A549 (cell line): Measurements from ENCODE around the gene ADH1A. TPM values are rescaled to one million over a fixed set of nuclear protein-coding genes. Genes with fewer than 3 reads are reported as not detected.

Experiments used
- ATAC-seq, 2 experiments: fragments of 200-7000 bp in 1 of 2; fragments of >200 bp in 1 of 2; cut with Nextera tagmentation in 1 of 2; cut with Tn5 transposase in 1 of 2; 3 replicates each; pipeline versions ENCODE4 v1.8.0 to v1.9.1; 2018 to 2020; ENCODE audit warnings: mild to moderate bottlenecking in 1 of 2, moderate library complexity in 1 of 2
- CTCF ChIA-PET: fragments of 300-600 bp; sonication (Branson Sonifier 250); formaldehyde crosslinking; extraction: SDS; loops from one replicate; lab custom pipeline; 2021; ENCODE audit warnings: antibody characterized with exemption, inconsistent platforms; lab: Yijun Ruan, JAX
- POLR2A ChIA-PET: fragments of 350-600 bp; formaldehyde crosslinking; extraction: SDS; loops from one replicate; lab custom pipeline; 2021; ENCODE audit warnings: antibody characterized with exemption, inconsistent platforms; lab: Yijun Ruan, JAX
- DNase-seq, 2 experiments: peaks; one replicate each; pipeline versions ENCODE4 v3.0.0 to v3.0.0-alpha.2; 2011 to 2016; ENCODE audit warnings: low read depth in 1 of 2, low spot score in 1 of 2
- FAIRE-seq: peaks from 2 replicates; lab custom pipeline; 2011; peaks lifted over from hg19 to GRCh38; lab: Jason Lieb, UNC
- H3K27ac ChIP-seq, 2 experiments: fragments of >200 bp; sonication (Bioruptor Twin); formaldehyde crosslinking; 3 replicates each; pipeline ENCODE4 v1.5.1; 2016 to 2017
- H3K4me1 ChIP-seq: fragments of >200 bp; sonication (Bioruptor Twin); formaldehyde crosslinking; 3 replicates; pipeline ENCODE4 v1.6.1; 2016
- H3K4me2 ChIP-seq: fragments of >200 bp; sonication (Bioruptor Twin); formaldehyde crosslinking; 3 replicates; pipeline ENCODE4 v1.6.1; 2016
- H3K4me3 ChIP-seq: fragments of >200 bp; sonication (Bioruptor Twin); formaldehyde crosslinking; 3 replicates; pipeline ENCODE4 v1.5.1; 2016
- H3K9me3 ChIP-seq: fragments of >200 bp; sonication (Bioruptor Twin); formaldehyde crosslinking; 3 replicates; pipeline ENCODE4 v1.6.1; 2016
- BHLHE40 ChIP-seq: IDR thresholded peaks from 2 replicates; pipeline ENCODE4 v1.6.1; 2012; ENCODE audit warnings: low read depth, low read length, inconsistent platforms
- CBX8 ChIP-seq: fragments of 200-600 bp; sonication (generic); IDR thresholded peaks from 2 replicates; pipeline ENCODE4 v1.6.1; 2016
- CHD2 ChIP-seq: fragments of 150-350 bp; IDR thresholded peaks from 2 replicates; pipeline ENCODE4 v1.6.1; 2014; ENCODE audit warnings: low read length; ENCODE audit not compliant: partially characterized antibody
- CHD4 ChIP-seq: fragments of 200-600 bp; sonication (generic); IDR thresholded peaks from 2 replicates; pipeline ENCODE4 v1.6.1; 2016; ENCODE audit warnings: antibody characterized with exemption, mild to moderate bottlenecking, borderline replicate concordance
- EHMT2 ChIP-seq: fragments of 200-600 bp; sonication (generic); IDR thresholded peaks from 2 replicates; pipeline ENCODE4 v1.6.1; 2016; ENCODE audit warnings: antibody characterized with exemption, low read depth, mild to moderate bottlenecking, moderate library complexity
- EP300 ChIP-seq, 2 experiments: fragments of >200 bp; sonication (Bioruptor Twin); formaldehyde crosslinking; IDR thresholded peaks; 2 replicates in 1 of 2; 3 replicates in 1 of 2; pipeline ENCODE4 v1.6.1; 2016 to 2017
- FOSL2 ChIP-seq, 2 experiments: fragments of 450-650 bp in 1 of 2; fragments of >200 bp in 1 of 2; sonication (Bioruptor Twin) in 1 of 2; formaldehyde crosslinking; IDR thresholded peaks; 2 replicates each; pipeline versions ENCODE4 v1.5.0 to v1.6.1; 2016 to 2020; ENCODE audit warnings: mild to moderate bottlenecking in 1 of 2, moderate library complexity in 1 of 2
- FOXS1 ChIP-seq: fragments of 250-450 bp; sonication (Bioruptor Pico); IDR thresholded peaks from 2 replicates; pipeline ENCODE4 v1.5.0; 2020; ENCODE audit warnings: mild to moderate bottlenecking, moderate library complexity
- HOXB5 ChIP-seq: fragments of 250-450 bp; sonication (Bioruptor Pico); IDR thresholded peaks from 2 replicates; pipeline ENCODE4 v1.5.0; 2020; ENCODE audit warnings: mild to moderate bottlenecking, moderate library complexity
- JUN ChIP-seq, 2 experiments: fragments of >200 bp; sonication (Bioruptor Twin); formaldehyde crosslinking; IDR thresholded peaks; 2 replicates in 1 of 2; 3 replicates in 1 of 2; pipeline ENCODE4 v1.6.1; 2016 to 2017
- JUNB ChIP-seq: fragments of >200 bp; sonication (Bioruptor Twin); formaldehyde crosslinking; IDR thresholded peaks from 2 replicates; pipeline ENCODE4 v1.6.1; 2016
- KDM1A ChIP-seq: fragments of 200-600 bp; sonication (generic); IDR thresholded peaks from 2 replicates; pipeline ENCODE4 v1.6.1; 2016; ENCODE audit warnings: low read depth, mild to moderate bottlenecking
- KDM5A ChIP-seq: fragments of 200-600 bp; sonication (generic); IDR thresholded peaks from 2 replicates; pipeline ENCODE4 v1.6.1; 2016; ENCODE audit warnings: antibody characterized with exemption, mild to moderate bottlenecking
- MAFK ChIP-seq: fragments of 450-650 bp; IDR thresholded peaks from 2 replicates; pipeline ENCODE4 v1.6.1; 2014; ENCODE audit not compliant: partially characterized antibody
- NFE2L2 ChIP-seq: fragments of 150-350 bp; conservative IDR thresholded peaks from 2 replicates; pipeline ENCODE4 v1.6.1; 2014; ENCODE audit warnings: low read length
- POLR2A ChIP-seq: IDR thresholded peaks from 2 replicates; pipeline ENCODE4 v1.6.1; 2012; ENCODE audit warnings: mild to moderate bottlenecking, low read length
- POLR2AphosphoS2 ChIP-seq: conservative IDR thresholded peaks from 2 replicates; pipeline ENCODE4 v1.6.1; 2012; ENCODE audit warnings: low read length, improper control_type of control experiment, inconsistent platforms
- RAD21 ChIP-seq, 2 experiments: fragments of >200 bp in 1 of 2; sonication (Bioruptor Twin) in 1 of 2; formaldehyde crosslinking in 1 of 2; IDR thresholded peaks in 1 of 2; conservative IDR thresholded peaks in 1 of 2; 2 replicates in 1 of 2; 3 replicates in 1 of 2; pipeline ENCODE4 v1.6.1; 2012 to 2018; ENCODE audit warnings: inconsistent platforms in 1 of 2
- RCOR1 ChIP-seq: fragments of 150-350 bp; IDR thresholded peaks from 2 replicates; pipeline ENCODE4 v1.6.1; 2014; ENCODE audit warnings: antibody characterized with exemption, low read length, low read depth
- RNF2 ChIP-seq: fragments of 200-600 bp; sonication (generic); IDR thresholded peaks from 2 replicates; pipeline ENCODE4 v1.6.1; 2016; ENCODE audit warnings: low read depth, mild to moderate bottlenecking, antibody characterized with exemption, moderate library complexity, borderline replicate concordance
- SMC3 ChIP-seq: fragments of >200 bp; sonication (Bioruptor Twin); formaldehyde crosslinking; IDR thresholded peaks from 3 replicates; pipeline ENCODE4 v1.6.1; 2018; ENCODE audit warnings: inconsistent platforms
- ZSCAN20 ChIP-seq: fragments of 250-450 bp; sonication (Bioruptor Pico); IDR thresholded peaks from 2 replicates; pipeline ENCODE4 v1.8.0; 2022; ENCODE audit warnings: mild to moderate bottlenecking, moderate library complexity
- WGBS: methylation state at CpG from one replicate; pipeline ENCODE4 v1.1.6; 2017; ENCODE audit errors: missing lambda C conversion rate; 5-methylcytosine and 5-hydroxymethylcytosine counted together
- polyA plus RNA-seq, 4 experiments: library from polyadenylated mRNA; depleted of rRNA in 3 of 4; stranded (reverse); fragments of >200 nt; fragmentation: RNase III in 1 of 4; extraction: RNeasy Plus Mini Kit Qiagen cat#74134 plus additional on column Dnase treatment in 1 of 4; gene quantifications; 2 replicates in 3 of 4; 3 replicates in 1 of 4; pipeline ENCODE4 v1.2.3, GENCODE V29; 2011 to 2017
- TF ChIP-seq, protein P1 (sequence below): IDR thresholded peaks from 2 replicates; pipeline ENCODE4 v1.6.1; 2012
- TF ChIP-seq, protein P2 (sequence below): fragments of 250-450 bp; sonication (Bioruptor Pico); IDR thresholded peaks from 2 replicates; pipeline ENCODE4 v1.5.0; 2021; ENCODE audit warnings: mild to moderate bottlenecking, moderate library complexity, borderline replicate concordance
- TF ChIP-seq, protein P3 (sequence below): fragments of 450-650 bp; IDR thresholded peaks from 2 replicates; pipeline ENCODE4 v1.6.1; 2014; ENCODE audit warnings: antibody characterized with exemption

ADH1A gene
- polyA plus RNA-seq, 2 of the 4 experiments (the other 2 are of a cell fraction): not detected

DNA sequence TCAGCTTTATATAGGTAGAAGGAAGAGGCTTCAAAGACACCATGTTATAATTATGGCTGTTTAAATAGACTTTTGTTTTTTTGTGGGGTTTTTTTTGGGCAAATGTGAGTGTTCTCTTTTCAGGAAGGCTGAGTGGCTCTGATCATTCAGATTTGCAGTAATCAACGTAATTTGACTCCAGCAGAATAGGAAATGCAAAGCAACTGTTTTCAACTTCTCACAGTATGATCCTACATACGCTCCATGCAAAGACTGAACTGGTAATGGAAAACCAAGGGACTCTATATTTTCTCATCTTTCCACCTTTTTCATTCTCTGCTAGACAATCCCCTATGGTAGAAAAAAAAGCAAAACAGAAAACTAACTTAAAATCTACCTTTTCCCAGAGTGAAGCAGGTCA is 19.6 kb upstream of the ADH1A start:
- Histone ChIP-seq H3K4me1 (no peaks in the 10 kb centered on the region), H3K4me3 (no peak overlapping the region), H3K4me2 (no peak overlapping the region), H3K27ac (no peak overlapping the region), H3K9me3 (no peaks in the 10 kb centered on the region)
- TF ChIP-seq SMC3 (no peak), ZSCAN20 (CRISPR knock-in tag) (no peak)
- FAIRE-seq (no peak), DNase-seq (no peak), ATAC-seq (no peak)
- 37% methylated on average over 2 of the region's 2 CpGs for WGBS
- ChIA-PET POLR2A (no interaction called here), CTCF (no interaction called here)

DNA sequence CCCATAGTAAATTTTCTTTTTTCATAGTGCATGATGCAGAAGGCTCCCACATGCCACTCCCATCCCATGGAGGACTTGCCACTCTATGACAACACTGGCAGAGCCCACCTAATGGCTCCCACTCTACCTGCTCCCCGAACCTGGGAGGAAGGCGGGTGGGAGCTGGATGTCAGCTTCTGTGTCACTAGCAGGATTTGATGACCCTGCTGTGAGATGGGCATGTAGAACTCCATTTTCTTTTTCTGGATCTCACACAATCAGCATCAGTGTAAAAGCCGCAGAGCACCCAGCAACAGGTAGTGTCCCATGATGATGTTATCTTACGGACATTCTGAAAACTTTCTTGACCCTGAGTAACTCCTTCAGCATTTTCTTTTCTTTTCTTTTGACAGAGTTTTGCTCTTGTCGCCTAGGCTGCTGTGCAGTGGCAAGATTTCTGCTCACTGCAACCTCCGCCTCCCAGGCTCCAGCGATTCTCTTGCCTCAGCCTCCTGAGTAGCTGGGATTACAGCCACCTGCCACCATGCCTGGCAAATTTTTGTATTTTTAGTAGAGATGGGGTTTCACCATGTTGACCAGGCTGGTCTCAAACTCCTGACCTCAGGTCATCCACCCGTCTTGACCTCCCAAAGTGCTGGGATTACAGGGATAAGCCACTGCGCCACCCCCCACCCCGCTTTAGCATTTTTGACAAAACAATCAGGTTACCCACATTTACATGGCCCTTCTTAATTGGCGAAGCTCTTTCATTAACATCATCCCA is 15.0 kb upstream of the ADH1A start:
- ChIA-PET CTCF (no interaction called here), POLR2A (no interaction called here)
- Histone ChIP-seq H3K27ac (no peak overlapping the region), H3K4me3 (no peak overlapping the region), H3K4me2 (no peak overlapping the region), H3K9me3 (no peaks in the 10 kb centered on the region), H3K4me1 (no peaks in the 10 kb centered on the region)
- 53% methylated on average over 11 of the region's 11 CpGs for WGBS
- FAIRE-seq (no peak), ATAC-seq (no peak), DNase-seq (no peak)
- TF ChIP-seq CHD2 (no peak), POLR2AphosphoS2 (no peak), BHLHE40 (no peak), EHMT2 (no peak), JUN (IDR thresholded peaks at IDR 0.05) (no peak), KDM1A (no peak), FOSL2 (IDR thresholded peaks at IDR 0.05) (no peak), FOSL2 (CRISPR knock-in tag; IDR thresholded peaks at IDR 0.05) (no peak)
- TF ChIP-seq, protein P1, sequence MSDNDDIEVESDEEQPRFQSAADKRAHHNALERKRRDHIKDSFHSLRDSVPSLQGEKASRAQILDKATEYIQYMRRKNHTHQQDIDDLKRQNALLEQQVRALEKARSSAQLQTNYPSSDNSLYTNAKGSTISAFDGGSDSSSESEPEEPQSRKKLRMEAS: no peak

DNA sequence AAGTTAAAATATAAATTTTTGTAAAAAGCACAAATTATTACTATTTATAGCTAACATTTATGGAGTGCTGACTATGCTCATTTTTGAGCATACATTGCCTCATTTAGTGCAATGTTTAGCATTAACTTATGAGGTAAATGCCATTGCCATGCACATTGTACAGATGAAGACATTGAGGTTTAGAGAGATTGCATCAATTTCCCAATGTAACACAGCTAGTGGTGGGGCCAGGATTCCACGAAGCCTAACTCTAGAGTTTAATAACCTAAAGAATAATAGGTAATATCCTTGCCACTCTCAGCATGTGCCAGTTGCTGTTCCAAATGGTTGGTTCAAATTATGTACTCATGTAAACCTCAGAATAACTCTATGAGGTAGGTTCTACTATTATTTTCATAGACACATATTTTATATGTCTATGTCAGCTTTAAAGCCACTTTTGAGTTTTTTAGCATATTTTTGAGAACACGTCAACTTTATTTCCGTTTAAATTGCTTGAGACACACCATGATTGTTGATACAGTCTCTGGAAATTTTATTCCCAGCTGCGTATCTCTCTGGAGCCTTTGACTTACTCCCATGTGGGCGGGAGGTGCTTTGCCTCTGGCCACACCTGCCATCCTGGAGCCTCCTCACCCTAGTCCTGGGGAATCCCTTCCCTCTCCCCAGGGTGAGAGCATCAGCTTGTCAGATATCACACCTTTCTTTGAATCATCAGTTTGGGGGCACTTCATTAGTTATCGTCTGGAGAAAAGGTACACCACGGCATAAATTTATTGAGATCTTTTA is 10.8 kb upstream of the ADH1A start:
- DNase-seq: no peak
- TF ChIP-seq SMC3 (no peak), JUNB (no peak), POLR2A (no peak), KDM5A (no peak), NFE2L2 (no peak)
- TF ChIP-seq, protein P2, sequence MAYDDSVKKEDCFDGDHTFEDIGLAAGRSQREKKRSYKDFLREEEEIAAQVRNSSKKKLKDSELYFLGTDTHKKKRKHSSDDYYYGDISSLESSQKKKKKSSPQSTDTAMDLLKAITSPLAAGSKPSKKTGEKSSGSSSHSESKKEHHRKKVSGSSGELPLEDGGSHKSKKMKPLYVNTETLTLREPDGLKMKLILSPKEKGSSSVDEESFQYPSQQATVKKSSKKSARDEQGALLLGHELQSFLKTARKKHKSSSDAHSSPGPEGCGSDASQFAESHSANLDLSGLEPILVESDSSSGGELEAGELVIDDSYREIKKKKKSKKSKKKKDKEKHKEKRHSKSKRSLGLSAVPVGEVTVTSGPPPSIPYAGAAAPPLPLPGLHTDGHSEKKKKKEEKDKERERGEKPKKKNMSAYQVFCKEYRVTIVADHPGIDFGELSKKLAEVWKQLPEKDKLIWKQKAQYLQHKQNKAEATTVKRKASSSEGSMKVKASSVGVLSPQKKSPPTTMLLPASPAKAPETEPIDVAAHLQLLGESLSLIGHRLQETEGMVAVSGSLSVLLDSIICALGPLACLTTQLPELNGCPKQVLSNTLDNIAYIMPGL (CRISPR knock-in tag): no peak

DNA sequence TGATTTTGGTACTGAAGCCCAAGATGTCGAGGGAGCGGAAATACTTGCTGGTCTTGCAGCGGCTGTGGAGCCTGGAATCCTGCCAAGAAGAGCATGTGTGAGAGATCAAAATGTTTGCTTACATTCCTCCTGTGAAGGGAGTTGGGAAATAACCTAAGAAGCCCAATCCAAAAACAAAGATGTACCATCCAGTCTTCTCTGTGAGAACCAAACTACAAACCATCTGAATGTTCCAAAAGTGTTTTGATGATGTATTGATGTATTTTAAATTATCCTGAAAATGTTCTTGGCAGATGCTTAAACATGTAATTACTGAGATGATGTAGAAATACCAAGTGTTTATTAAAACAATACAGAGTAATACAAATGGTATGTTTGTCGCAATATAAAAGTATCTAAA is 10.1 kb upstream of the ADH1A start:
- DNase-seq (peak in 1 of 2 experiments; percentile 11), FAIRE-seq (no peak), ATAC-seq (no peak)
- no peak overlapping the region for H3K4me2 ChIP-seq
- CTCF ChIA-PET: no interaction called here
- no peaks in the 10 kb centered on the region for H3K4me1 ChIP-seq
- POLR2A ChIA-PET: no interaction called here
- TF ChIP-seq, protein P3, sequence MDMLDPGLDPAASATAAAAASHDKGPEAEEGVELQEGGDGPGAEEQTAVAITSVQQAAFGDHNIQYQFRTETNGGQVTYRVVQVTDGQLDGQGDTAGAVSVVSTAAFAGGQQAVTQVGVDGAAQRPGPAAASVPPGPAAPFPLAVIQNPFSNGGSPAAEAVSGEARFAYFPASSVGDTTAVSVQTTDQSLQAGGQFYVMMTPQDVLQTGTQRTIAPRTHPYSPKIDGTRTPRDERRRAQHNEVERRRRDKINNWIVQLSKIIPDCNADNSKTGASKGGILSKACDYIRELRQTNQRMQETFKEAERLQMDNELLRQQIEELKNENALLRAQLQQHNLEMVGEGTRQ: no peak
- TF ChIP-seq RAD21 (conservative IDR thresholded peaks at IDR 0.05 in 1 of 2, IDR thresholded peaks at IDR 0.05 in 1 of 2) (no peak), FOXS1 (CRISPR knock-in tag) (no peak), CBX8 (no peak), EP300 (IDR thresholded peaks at IDR 0.05) (no peak), RNF2 (no peak), RCOR1 (no peak), MAFK (no peak), HOXB5 (no peak), CHD4 (no peak)
- no peak overlapping the region for H3K27ac ChIP-seq
- no peak overlapping the region for H3K4me3 ChIP-seq
- WGBS: 60% methylated on average over 4 of the region's 4 CpGs
- no peaks in the 10 kb centered on the region for H3K9me3 ChIP-seq

More for the DNA sequence above, 10.8 kb upstream of the ADH1A start:
- Histone ChIP-seq H3K4me2 (no peak overlapping the region), H3K27ac (no peak overlapping the region), H3K4me3 (no peak overlapping the region), H3K9me3 (no peaks in the 10 kb centered on the region), H3K4me1 (no peaks in the 10 kb centered on the region)
- POLR2A ChIA-PET: no interaction called here
- ATAC-seq (no peak), FAIRE-seq (no peak)
- WGBS: 51% methylated on average over 7 of the region's 7 CpGs
- CTCF ChIA-PET: no interaction called here
